GM19035 (cell line): Measurements from ENCODE around the gene IL11.
"Not testable (repeated sequence)": the region's sequence is repeated elsewhere in the genome, so short reads cannot be mapped to it uniquely, and the experiment has no call there.

Experiments used
- ATAC-seq: cut with Tn5 transposase; IDR thresholded peaks from one replicate; pipeline ENCODE4 v1.9.1; 2021; ENCODE audit not compliant: unreplicated experiment

The IL11 gene

DNA sequence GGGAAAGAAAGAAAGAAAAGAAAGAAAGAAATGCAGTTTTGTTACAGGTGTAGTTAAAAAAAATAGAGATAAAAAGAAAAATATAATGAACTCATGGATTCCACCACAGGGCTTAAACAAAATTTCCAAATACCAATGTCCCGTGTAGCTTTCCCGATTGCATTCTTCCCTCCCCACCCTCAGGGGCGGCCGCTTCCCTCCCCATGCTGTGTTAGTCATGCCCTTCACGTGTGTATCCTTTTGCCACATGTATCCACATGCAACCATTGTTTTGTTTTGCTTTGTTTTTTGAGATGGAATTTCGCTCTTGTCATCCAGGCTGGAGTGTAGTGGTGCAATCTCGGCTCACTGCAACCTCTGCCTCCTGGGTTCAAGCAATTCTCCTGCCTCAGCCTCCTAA lies 34.2 kb downstream of the IL11 start:
- ATAC-seq, result no peak

- no peak for ATAC-seq
Measured at GRCh38 chr19:55333870-55334269, 36.4 kb downstream of the IL11 start.

DNA sequence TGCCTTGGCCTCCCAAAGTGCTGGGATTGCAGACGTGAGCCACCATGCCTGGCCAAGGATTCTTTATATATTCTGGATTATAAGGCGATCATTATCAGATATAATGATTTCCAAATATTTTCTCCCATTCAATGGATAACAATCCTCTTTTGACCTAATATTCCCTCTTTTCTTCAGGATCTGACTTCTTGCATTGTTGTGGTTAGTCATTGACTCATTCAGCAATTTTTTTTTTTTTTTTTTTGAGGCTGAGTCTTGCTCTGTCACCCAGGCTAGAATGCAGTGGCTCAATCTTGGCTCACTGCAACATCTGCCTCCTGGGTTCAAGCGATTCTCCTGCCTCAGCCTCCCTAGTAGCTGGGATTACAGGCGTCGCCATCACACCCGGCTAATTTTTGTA lies 40.5 kb downstream of the IL11 start:
- ATAC-seq, result not testable (repeated sequence)

GRCh38 chr19:55328774-55329318 lies 41.4 kb downstream of the IL11 start:
- ATAC-seq, result not testable (repeated sequence)

- ATAC-seq, result no peak
Measured at GRCh38 chr19:55325172-55325571, 45.1 kb downstream of the IL11 start, which contains the start of gene TMEM150B. Gene TMEM150B, minus strand, starts transcription at chr19:55325341. Its CDS starts 4,305 bp downstream, at chr19:55321036.

DNA sequence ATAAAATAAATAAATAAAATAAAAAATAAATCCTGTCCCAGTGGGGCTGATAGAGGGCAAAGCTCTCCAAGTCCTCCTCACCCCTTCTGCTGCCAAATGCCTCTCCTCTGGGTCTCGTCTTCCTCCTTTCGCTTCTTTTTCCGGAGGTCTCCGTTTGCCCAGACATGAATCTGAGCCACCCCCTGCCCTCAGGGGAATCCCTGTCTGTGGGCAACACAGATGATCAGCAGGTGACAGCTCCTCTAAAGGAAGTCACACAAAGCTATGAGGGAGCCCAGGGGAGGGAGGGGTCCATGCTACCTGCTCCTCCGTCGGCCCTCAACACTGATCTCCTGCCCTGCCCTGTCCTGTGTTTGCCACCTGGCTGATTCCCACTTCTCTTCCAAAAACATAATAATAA lies 45.6 kb downstream of the IL11 start:
- no peak for ATAC-seq

- no peak for ATAC-seq
Measured at GRCh38 chr19:55322204-55322885, 47.9 kb downstream of the IL11 start.

DNA sequence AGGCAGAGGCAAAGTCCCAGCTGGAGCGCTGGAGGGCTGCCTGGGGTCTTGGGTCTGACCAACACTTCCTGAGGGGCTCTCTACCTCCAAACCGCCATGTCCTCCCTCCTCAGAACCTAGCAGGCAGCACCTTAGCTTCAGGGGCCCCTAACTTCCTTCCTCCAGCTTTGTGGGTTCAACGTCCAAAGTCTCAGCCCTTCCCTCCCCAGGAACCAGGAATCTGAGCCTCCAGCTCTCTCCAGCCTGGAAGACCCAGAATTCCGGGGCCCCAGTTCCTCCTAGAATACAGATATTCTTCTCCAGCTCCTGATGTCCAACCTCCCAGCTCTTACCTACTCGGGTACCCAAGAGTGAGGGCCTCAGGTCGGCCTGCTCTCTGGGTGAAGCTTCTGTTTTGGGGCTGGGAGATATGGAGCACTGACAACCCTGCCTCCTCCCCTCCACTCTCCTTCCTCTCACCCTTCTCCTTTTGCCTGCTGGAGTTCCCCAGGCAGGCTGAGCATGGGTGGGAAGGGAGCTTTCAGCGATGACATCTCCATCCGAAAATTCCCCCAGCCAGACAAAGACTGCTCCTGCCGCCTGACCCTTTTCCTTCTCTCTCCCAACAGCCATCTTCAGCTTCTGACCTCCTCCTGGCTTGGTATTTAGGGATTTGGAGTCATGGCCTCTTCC lies 48.7 kb downstream of the IL11 start:
- no peak for ATAC-seq

- no peak for ATAC-seq
Measured at GRCh38 chr19:55320844-55321419, 49.3 kb downstream of the IL11 start.

DNA sequence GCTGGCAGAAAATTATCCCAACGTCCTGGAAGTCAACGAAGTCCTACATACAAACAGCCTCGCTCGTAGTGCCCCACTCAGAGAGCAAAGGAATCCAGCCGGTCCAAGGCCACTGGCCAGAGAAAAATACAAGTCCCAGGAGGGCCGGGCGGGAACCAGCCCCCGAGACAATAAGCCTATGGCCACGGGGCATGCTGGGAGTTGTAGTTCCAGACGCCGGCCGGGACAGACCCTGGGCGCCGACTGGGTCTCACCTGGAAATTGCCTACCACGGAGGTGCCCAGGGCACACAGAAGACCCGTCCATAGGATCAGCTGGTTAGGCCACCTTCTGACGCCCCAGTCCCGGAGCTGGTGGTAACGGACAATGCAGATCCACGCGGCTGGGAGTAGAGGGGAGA lies 50.5 kb downstream of the IL11 start:
- ATAC-seq, result no peak

- no peak for ATAC-seq
Measured at GRCh38 chr19:55316646-55317045, 53.6 kb downstream of the IL11 start.

DNA sequence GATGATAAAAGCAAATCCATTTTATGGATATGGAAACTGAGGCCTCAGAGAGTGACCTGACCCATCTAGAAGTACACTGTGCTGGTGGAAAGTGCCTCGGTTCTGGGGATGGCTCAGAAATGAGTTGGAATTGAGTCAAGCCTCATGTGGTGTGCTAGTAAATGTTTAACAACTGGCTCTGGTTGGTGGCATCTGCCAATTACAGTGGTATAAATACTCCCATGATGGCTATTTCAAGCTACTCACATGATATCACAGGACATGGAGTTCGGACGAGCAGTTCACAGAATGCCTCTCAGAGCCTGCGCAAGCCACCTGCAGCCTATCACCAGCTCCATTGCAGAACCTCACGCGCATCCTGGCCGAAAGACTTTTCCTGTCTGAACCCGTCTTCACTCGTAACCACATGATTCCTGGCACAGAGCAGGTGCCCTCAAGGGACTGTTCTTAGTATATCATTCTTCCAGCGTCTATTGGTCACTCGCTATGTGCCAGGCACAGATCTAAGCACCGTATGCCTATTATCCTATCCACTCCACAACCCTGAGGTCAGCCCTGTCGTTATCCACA lies 54.2 kb downstream of the IL11 start:
- ATAC-seq, result no peak

GRCh38 chr19:55314396-55314795 lies 55.9 kb downstream of the IL11 start:
- ATAC-seq, result no peak
